ENCODE measurements around the gene USP4.

The USP4 gene

DNA sequence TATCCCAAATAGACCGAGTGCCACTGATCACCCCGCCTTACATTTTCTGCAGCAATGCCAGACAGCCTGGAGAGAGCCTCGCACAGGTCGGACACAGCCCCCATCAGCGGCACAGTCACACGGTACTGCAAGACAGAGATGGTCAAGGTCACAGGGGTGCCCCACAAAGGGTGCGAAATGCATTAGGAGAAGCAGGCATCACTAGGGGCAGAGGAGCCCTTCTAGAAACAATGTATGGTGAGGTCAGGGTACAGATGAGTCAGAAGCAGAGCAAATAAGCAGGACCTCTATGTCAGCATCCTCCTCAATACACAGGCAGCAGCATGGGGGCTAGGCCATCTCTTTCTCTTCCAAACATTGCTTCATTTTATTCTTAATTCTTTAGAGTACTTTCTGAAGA is 41.3 kb downstream of the USP4 start:
- Histone ChIP-seq H3K27ac (no peak overlapping the region), H3K36me3 (ENCODE audit: insufficient read depth) (no peaks in the 10 kb centered on the region), H3K9ac (no peak overlapping the region), H2AFZ (ENCODE audit: low read depth) (no peak overlapping the region), H4K20me1 (ENCODE audit: insufficient read depth) (no peaks in the 10 kb centered on the region), H3K4me1 (ENCODE audit: low read depth, poor library complexity, severe bottlenecking) (peaks cover 8% of the 10 kb centered on the region), H3K79me2 (ENCODE audit: insufficient read depth, low read depth) (no peaks in the 10 kb centered on the region), H3K4me2 (no peak overlapping the region), H3K27me3 (ENCODE audit: insufficient read depth, low read depth) (no peaks in the 10 kb centered on the region), H3K4me3 (IDR thresholded peaks at IDR 0.05; ENCODE audit: insufficient read depth, low read depth, low read length) (no peak overlapping the region)
- TF ChIP-seq, protein P1, sequence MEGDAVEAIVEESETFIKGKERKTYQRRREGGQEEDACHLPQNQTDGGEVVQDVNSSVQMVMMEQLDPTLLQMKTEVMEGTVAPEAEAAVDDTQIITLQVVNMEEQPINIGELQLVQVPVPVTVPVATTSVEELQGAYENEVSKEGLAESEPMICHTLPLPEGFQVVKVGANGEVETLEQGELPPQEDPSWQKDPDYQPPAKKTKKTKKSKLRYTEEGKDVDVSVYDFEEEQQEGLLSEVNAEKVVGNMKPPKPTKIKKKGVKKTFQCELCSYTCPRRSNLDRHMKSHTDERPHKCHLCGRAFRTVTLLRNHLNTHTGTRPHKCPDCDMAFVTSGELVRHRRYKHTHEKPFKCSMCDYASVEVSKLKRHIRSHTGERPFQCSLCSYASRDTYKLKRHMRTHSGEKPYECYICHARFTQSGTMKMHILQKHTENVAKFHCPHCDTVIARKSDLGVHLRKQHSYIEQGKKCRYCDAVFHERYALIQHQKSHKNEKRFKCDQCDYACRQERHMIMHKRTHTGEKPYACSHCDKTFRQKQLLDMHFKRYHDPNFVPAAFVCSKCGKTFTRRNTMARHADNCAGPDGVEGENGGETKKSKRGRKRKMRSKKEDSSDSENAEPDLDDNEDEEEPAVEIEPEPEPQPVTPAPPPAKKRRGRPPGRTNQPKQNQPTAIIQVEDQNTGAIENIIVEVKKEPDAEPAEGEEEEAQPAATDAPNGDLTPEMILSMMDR (conservative IDR thresholded peaks at IDR 0.05; ENCODE audit: low read depth, low read length), result no peak

- Histone ChIP-seq H3K27me3 (ENCODE audit: insufficient read depth, low read depth) (no peaks in the 10 kb centered on the region), H3K36me3 (ENCODE audit: insufficient read depth) (no peaks in the 10 kb centered on the region), H2AFZ (ENCODE audit: low read depth) (no peak overlapping the region), H3K79me2 (ENCODE audit: insufficient read depth, low read depth) (no peaks in the 10 kb centered on the region), H3K27ac (no peak overlapping the region), H3K9ac (no peak overlapping the region), H3K4me1 (ENCODE audit: low read depth, poor library complexity, severe bottlenecking) (peaks cover 8% of the 10 kb centered on the region), H3K4me2 (no peak overlapping the region; the same call in 1 of the 2 replicates), H4K20me1 (ENCODE audit: insufficient read depth) (no peaks in the 10 kb centered on the region), H3K4me3 (IDR thresholded peaks at IDR 0.05; ENCODE audit: insufficient read depth, low read depth, low read length) (no peak overlapping the region)
- TF ChIP-seq, protein P1 (conservative IDR thresholded peaks at IDR 0.05; ENCODE audit: low read depth, low read length), result no peak
Observed at GRCh38 chr3:49296781-49297411, 43.0 kb downstream of the USP4 start.

DNA sequence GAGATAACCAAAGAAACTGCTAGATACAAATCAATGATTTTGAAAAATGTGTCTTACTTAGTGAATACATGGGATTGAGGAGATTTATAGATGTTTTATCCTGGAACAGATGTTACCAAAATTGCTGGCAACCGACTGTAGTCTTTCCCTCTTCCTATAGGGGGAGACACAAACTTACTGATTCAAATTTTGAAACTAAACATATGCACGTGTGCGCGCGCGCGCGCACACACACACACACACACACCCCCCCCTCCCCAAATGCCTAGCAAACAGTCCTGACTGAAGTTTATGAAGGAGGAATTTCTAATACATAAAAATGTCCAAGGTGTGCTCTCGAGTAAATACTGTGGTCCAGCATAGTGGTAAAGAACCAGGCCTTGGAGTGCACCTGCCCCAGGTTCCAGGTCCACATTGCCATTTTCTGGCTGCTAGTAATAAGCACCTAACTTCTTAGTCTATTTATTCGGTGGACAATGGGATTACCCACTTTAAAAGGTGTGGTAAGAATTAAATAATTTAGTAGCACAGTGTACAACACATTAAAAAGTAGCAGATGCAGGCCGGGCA is 44.3 kb downstream of the USP4 start:
- Histone ChIP-seq H2AFZ (ENCODE audit: low read depth) (no peak overlapping the region), H3K4me1 (ENCODE audit: low read depth, poor library complexity, severe bottlenecking) (peaks cover 8% of the 10 kb centered on the region), H3K27me3 (ENCODE audit: insufficient read depth, low read depth) (no peaks in the 10 kb centered on the region), H3K79me2 (ENCODE audit: insufficient read depth, low read depth) (no peaks in the 10 kb centered on the region), H3K9ac (no peak overlapping the region), H3K4me3 (IDR thresholded peaks at IDR 0.05; ENCODE audit: insufficient read depth, low read depth, low read length) (no peak overlapping the region), H3K4me2 (no peak overlapping the region), H3K36me3 (ENCODE audit: insufficient read depth) (no peaks in the 10 kb centered on the region), H4K20me1 (ENCODE audit: insufficient read depth) (no peaks in the 10 kb centered on the region), H3K27ac (no peak overlapping the region)
- TF ChIP-seq, protein P1 (conservative IDR thresholded peaks at IDR 0.05; ENCODE audit: low read depth, low read length), result peak; percentile 72

- Histone ChIP-seq H3K79me2 (ENCODE audit: insufficient read depth, low read depth) (no peaks in the 10 kb centered on the region), H3K9ac (no peak overlapping the region), H3K4me3 (IDR thresholded peaks at IDR 0.05; ENCODE audit: insufficient read depth, low read depth, low read length) (no peak overlapping the region), H2AFZ (ENCODE audit: low read depth) (no peak overlapping the region), H4K20me1 (ENCODE audit: insufficient read depth) (no peaks in the 10 kb centered on the region), H3K4me2 (no peak overlapping the region), H3K27ac (no peak overlapping the region), H3K4me1 (ENCODE audit: low read depth, poor library complexity, severe bottlenecking) (peaks cover 8% of the 10 kb centered on the region), H3K36me3 (ENCODE audit: insufficient read depth) (no peaks in the 10 kb centered on the region), H3K27me3 (ENCODE audit: insufficient read depth, low read depth) (no peaks in the 10 kb centered on the region)
- TF ChIP-seq, protein P1 (conservative IDR thresholded peaks at IDR 0.05; ENCODE audit: low read depth, low read length), result no peak
Observed at GRCh38 chr3:49294343-49294742, 45.5 kb downstream of the USP4 start.

All from KMS-11 (cell line).